HL-60 (cell line): ENCODE results near the gene SETD1B.

ENCODE experiments used
- DNase-seq, 2 experiments: peaks; one replicate each; pipeline ENCODE4 v3.0.0-alpha.2; 2010 to 2020; ENCODE audit warnings: low read depth in 1 of 2, low spot score in 1 of 2
- H3K27ac ChIP-seq: fragments of 250-450 bp; sonication (Bioruptor Pico); replicated peaks from 2 replicates; pipeline ENCODE4 v1.5.1; 2020; ENCODE audit warnings: mild to moderate bottlenecking, moderate library complexity
- H3K27me3 ChIP-seq: fragments of 250-450 bp; sonication (Bioruptor Pico); 2 replicates; pipeline ENCODE4 v1.5.1; 2021; ENCODE audit warnings: mild to moderate bottlenecking, moderate library complexity; ENCODE audit not compliant: insufficient read depth, poor library complexity, severe bottlenecking
- H3K4me3 ChIP-seq: replicated peaks from 2 replicates; pipeline ENCODE4 v1.5.1; 2011; ENCODE audit warnings: mild to moderate bottlenecking, control low read depth, low read length; ENCODE audit not compliant: insufficient read depth
- CTCF ChIP-seq: IDR thresholded peaks from one replicate; pipeline ENCODE4 v1.5.1; 2011; ENCODE audit warnings: low read length, control low read depth, inconsistent platforms; ENCODE audit not compliant: insufficient read depth
- GABPA ChIP-seq: IDR thresholded peaks from 2 replicates; pipeline ENCODE4 v1.6.1; 2012; ENCODE audit warnings: low read depth
- POLR2AphosphoS5 ChIP-seq: IDR thresholded peaks from 2 replicates; pipeline ENCODE4 v1.6.1; 2012; ENCODE audit warnings: low read depth
- SPI1 ChIP-seq: IDR thresholded peaks from 2 replicates; pipeline ENCODE4 v1.6.1; 2012; ENCODE audit warnings: low read depth, mild to moderate bottlenecking, borderline replicate concordance
- TF ChIP-seq, protein P1 (sequence below): IDR thresholded peaks from 2 replicates; pipeline ENCODE4 v1.6.1; 2012; ENCODE audit warnings: low read depth; ENCODE audit not compliant: insufficient replicate concordance

Gene SETD1B

GRCh38 chr12:121819212-121819949, 15.6 kb downstream of the SETD1B start:
- Histone ChIP-seq H3K27me3 (no peaks in the 10 kb centered on the region), H3K4me3 (no peak overlapping the region), H3K27ac (no peak overlapping the region)
- TF ChIP-seq GABPA: no peak
- TF ChIP-seq CTCF: no peak
- no peak for TF ChIP-seq SPI1
- TF ChIP-seq, protein P1, sequence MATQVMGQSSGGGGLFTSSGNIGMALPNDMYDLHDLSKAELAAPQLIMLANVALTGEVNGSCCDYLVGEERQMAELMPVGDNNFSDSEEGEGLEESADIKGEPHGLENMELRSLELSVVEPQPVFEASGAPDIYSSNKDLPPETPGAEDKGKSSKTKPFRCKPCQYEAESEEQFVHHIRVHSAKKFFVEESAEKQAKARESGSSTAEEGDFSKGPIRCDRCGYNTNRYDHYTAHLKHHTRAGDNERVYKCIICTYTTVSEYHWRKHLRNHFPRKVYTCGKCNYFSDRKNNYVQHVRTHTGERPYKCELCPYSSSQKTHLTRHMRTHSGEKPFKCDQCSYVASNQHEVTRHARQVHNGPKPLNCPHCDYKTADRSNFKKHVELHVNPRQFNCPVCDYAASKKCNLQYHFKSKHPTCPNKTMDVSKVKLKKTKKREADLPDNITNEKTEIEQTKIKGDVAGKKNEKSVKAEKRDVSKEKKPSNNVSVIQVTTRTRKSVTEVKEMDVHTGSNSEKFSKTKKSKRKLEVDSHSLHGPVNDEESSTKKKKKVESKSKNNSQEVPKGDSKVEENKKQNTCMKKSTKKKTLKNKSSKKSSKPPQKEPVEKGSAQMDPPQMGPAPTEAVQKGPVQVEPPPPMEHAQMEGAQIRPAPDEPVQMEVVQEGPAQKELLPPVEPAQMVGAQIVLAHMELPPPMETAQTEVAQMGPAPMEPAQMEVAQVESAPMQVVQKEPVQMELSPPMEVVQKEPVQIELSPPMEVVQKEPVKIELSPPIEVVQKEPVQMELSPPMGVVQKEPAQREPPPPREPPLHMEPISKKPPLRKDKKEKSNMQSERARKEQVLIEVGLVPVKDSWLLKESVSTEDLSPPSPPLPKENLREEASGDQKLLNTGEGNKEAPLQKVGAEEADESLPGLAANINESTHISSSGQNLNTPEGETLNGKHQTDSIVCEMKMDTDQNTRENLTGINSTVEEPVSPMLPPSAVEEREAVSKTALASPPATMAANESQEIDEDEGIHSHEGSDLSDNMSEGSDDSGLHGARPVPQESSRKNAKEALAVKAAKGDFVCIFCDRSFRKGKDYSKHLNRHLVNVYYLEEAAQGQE: no peak
- no peak for DNase-seq

- no peak for DNase-seq
- Histone ChIP-seq H3K27me3 (no peaks in the 10 kb centered on the region), H3K4me3 (no peak overlapping the region), H3K27ac (no peak overlapping the region)
- TF ChIP-seq GABPA: no peak
- TF ChIP-seq SPI1: no peak
- no peak for TF ChIP-seq POLR2AphosphoS5
- TF ChIP-seq, protein P1: no peak
- TF ChIP-seq CTCF: no peak
These were observed 16.2 kb downstream of the SETD1B start for GRCh38 chr12:121820056-121820455.

- no peaks in the 10 kb centered on the region for H3K27me3 ChIP-seq
- H3K27ac ChIP-seq: no peak overlapping the region
These were observed 18.7 kb downstream of the SETD1B start for GRCh38 chr12:121822393-121823100.

More at GRCh38 chr12:121822393-121823100, 18.7 kb downstream of the SETD1B start:
- DNase-seq: no peak
- TF ChIP-seq POLR2AphosphoS5 (no peak), CTCF (no peak), GABPA (no peak), SPI1 (no peak)
- TF ChIP-seq, protein P1: no peak
- no peak overlapping the region for H3K4me3 ChIP-seq
